K562 (cell line): ENCODE data around the gene DNAJB13. TPM values are rescaled to one million over a fixed set of nuclear protein-coding genes. Genes with fewer than 3 reads are reported as not detected.

Source experiments
- ADNP ChIP-seq: fragments of 200-800 bp; sonication (Bioruptor generic); IDR thresholded peaks from 2 replicates; pipeline ENCODE4 v1.6.1; 2016; ENCODE audit warnings: missing genetic modification characterization, missing compliant biosample characterization
- FOSL1 ChIP-seq: fragments of 200-800 bp; sonication (Bioruptor generic); conservative IDR thresholded peaks from 2 replicates; pipeline ENCODE4 v1.6.1; 2016; ENCODE audit warnings: missing genetic modification characterization, missing compliant biosample characterization
- HDAC8 ChIP-seq: fragments of 450-650 bp; IDR thresholded peaks from 2 replicates; pipeline ENCODE4 v1.6.1; 2016; ENCODE audit warnings: mild to moderate bottlenecking, missing genetic modification characterization, moderate library complexity, missing compliant biosample characterization
- HMBOX1 ChIP-seq: sonication (generic); IDR thresholded peaks from 2 replicates; pipeline ENCODE4 v1.6.1; 2016
- MAFK ChIP-seq: IDR thresholded peaks from 2 replicates; pipeline ENCODE4 v1.6.1; 2011; ENCODE audit warnings: low read length, improper control_type of control experiment
- MXD1 ChIP-seq: fragments of 250-450 bp; sonication (Bioruptor Pico); IDR thresholded peaks from 2 replicates; pipeline ENCODE4 v1.8.0; 2021; ENCODE audit warnings: borderline replicate concordance, mild to moderate bottlenecking, moderate library complexity; ENCODE audit not compliant: poor library complexity, severe bottlenecking
- NBN ChIP-seq: fragments of 450-650 bp; IDR thresholded peaks from 2 replicates; pipeline ENCODE4 v1.6.1; 2016; ENCODE audit warnings: low read depth, mild to moderate bottlenecking
- PHB ChIP-seq: fragments of 250-450 bp; sonication (Bioruptor Pico); IDR thresholded peaks from 2 replicates; pipeline ENCODE4 v1.5.0; 2021
- TFAP4 ChIP-seq: sonication (generic); formaldehyde crosslinking; IDR thresholded peaks from 2 replicates; pipeline ENCODE4 v1.8.0; 2022; ENCODE audit warnings: missing genetic modification reagents, mild to moderate bottlenecking, moderate library complexity, borderline replicate concordance
- ZBTB40 ChIP-seq, 2 experiments: fragments of 450-650 bp in 1 of 2; sonication (generic) in 1 of 2; formaldehyde crosslinking in 1 of 2; IDR thresholded peaks; 2 replicates each; pipeline versions ENCODE4 v1.7.1 to v1.9.0; 2016 to 2022; ENCODE audit warnings: inconsistent platforms in 1 of 2, mild to moderate bottlenecking in 1 of 2, missing genetic modification reagents in 1 of 2
- ZC3H8 ChIP-seq: fragments of 450-650 bp; IDR thresholded peaks from 2 replicates; pipeline ENCODE4 v1.6.1; 2017
- ZNF512 ChIP-seq: IDR thresholded peaks from 2 replicates; pipeline ENCODE4 v1.6.1; 2016; ENCODE audit warnings: missing genetic modification characterization, missing compliant biosample characterization
- ZNF699 ChIP-seq: fragments of 250-450 bp; sonication (Bioruptor Pico); IDR thresholded peaks from 2 replicates; pipeline ENCODE4 v1.8.0; 2021; ENCODE audit warnings: mild to moderate bottlenecking, moderate library complexity; ENCODE audit not compliant: insufficient replicate concordance
- polyA plus RNA-seq, 8 experiments: library from polyadenylated mRNA; depleted of rRNA in 4 of 8; stranded (reverse) in 5 of 8; unstranded in 3 of 8; fragments of >200 nt; fragmentation: Nextera tagmentation in 2 of 8; fragmentation: Illumina TruSeq in 1 of 8; extraction: Ambion mirVana in 2 of 8; extraction: Trizol in 1 of 8; gene quantifications; 2 replicates each; pipeline versions ENCODE4 v1.2.1 to v1.2.3, GENCODE V29; 2011 to 2014; ENCODE audit warnings: inconsistent platforms in 1 of 8, missing spikeins in 1 of 8
- total RNA-seq, 7 experiments: library from RNA; depleted of rRNA in 6 of 7; stranded (reverse); fragments of >200 nt in 6 of 7; fragmentation: Illumina TruSeq in 2 of 7; extraction: Trizol in 2 of 7; gene quantifications; 2 replicates each; pipeline versions ENCODE4 v1.2.1 to v1.2.3, GENCODE V29; 2011 to 2021; ENCODE audit warnings: low replicate concordance in 1 of 7

Gene DNAJB13
- total and polyA plus RNA-seq, 9 of the 15 experiments (the other 6 are each of a cell fraction or from before 2014, with no cell fraction given): 0.14 TPM; not detected in 8

- TF ChIP-seq ZBTB40 (IDR thresholded peaks at IDR 0.05) (0 out of 2 replicates have a peak, but pooled peaks have one; percentile 3), ZBTB40 (CRISPR knock-in tag; IDR thresholded peaks at IDR 0.05) (no peak), PHB (CRISPR knock-in tag) (no peak), MXD1 (CRISPR knock-in tag) (no peak), ZC3H8 (no peak), HMBOX1 (no peak), NBN (no peak), ADNP (tag) (no peak), HDAC8 (no peak), ZNF512 (tag) (no peak), FOSL1 (tag) (no peak), MAFK (no peak), ZNF699 (CRISPR knock-in tag) (no peak), TFAP4 (CRISPR knock-in tag) (peak; percentile 32; the same call in 1 of the 2 replicates)
Measured at GRCh38 chr11:74009675-74010305, 59.0 kb downstream of the DNAJB13 start (continued).
